Chondrocyte (in vitro differentiated cells): Measurements from ENCODE around the gene PEAK1. TPM values are rescaled to one million over a fixed set of nuclear protein-coding genes. Genes with fewer than 3 reads are reported as not detected.

Experiments
- DNase-seq: peaks from one replicate; pipeline ENCODE4 v3.0.0; 2021; ENCODE audit warnings: mixed read lengths, low spot score
- H3K27ac Mint-ChIP-seq: one replicate; pipeline ENCODE4 v1.8.0; 2021; ENCODE audit warnings: mild to moderate bottlenecking, moderate library complexity, mixed read lengths; ENCODE audit not compliant: unreplicated experiment
- H3K27me3 Mint-ChIP-seq: 2 replicates; pipeline ENCODE4 v1.8.0; 2021; ENCODE audit warnings: low read depth, mixed read lengths
- H3K36me3 Mint-ChIP-seq: 2 replicates; pipeline ENCODE4 v1.8.0; 2021; ENCODE audit warnings: low read depth, mixed read lengths
- H3K4me1 Mint-ChIP-seq: 2 replicates; pipeline ENCODE4 v1.8.0; 2021; ENCODE audit warnings: low read depth, mild to moderate bottlenecking, mixed read lengths
- H3K4me3 Mint-ChIP-seq: one replicate; pipeline ENCODE4 v1.8.0; 2021; ENCODE audit warnings: mild to moderate bottlenecking, moderate library complexity, mixed read lengths; ENCODE audit not compliant: unreplicated experiment
- H3K9me3 Mint-ChIP-seq: 2 replicates; pipeline ENCODE4 v1.8.0; 2021; ENCODE audit warnings: low read depth, mixed read lengths
- total RNA-seq: library from RNA; stranded (reverse); gene quantifications from 3 replicates; pipeline ENCODE4 v1.2.1, GENCODE V29; 2021
- TF ChIP-seq, protein P1 (sequence below): fragments of 200-600 bp; sonication (generic); IDR thresholded peaks from 2 replicates; pipeline ENCODE4 v1.5.0; 2021; ENCODE audit warnings: antibody characterized with exemption, mild to moderate bottlenecking, moderate library complexity

Gene PEAK1
- total RNA-seq, 1 donor from 2014 or later: 143 TPM

DNA sequence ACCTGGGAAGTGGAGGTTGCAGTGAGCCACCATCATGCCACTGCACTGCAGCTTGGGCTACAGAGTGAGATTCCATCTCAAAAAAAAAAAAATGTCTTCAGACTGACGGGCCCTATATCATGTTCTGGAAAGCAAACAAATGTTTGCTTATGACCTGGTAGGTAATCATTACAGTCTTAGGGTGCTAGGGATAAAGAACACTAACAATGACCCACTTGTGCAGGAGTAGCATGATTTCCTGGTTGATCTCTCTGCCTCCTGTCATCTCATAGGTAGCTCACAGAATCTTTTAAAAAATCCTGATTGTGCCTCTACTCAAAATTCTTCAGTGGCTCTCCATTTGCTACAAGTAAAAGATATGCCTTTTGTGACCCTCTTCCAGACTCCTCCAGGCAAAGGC is 274.5 kb downstream of the PEAK1 start:
- peaks cover 14% of the 10 kb centered on the region for H3K36me3 Mint-ChIP-seq
- peaks cover 10% of the 10 kb centered on the region for H3K9me3 Mint-ChIP-seq
- H3K27ac Mint-ChIP-seq: peak overlapping the region; percentile 95
- no peak for DNase-seq
- H3K4me3 Mint-ChIP-seq: no peak overlapping the region
- TF ChIP-seq, protein P1, sequence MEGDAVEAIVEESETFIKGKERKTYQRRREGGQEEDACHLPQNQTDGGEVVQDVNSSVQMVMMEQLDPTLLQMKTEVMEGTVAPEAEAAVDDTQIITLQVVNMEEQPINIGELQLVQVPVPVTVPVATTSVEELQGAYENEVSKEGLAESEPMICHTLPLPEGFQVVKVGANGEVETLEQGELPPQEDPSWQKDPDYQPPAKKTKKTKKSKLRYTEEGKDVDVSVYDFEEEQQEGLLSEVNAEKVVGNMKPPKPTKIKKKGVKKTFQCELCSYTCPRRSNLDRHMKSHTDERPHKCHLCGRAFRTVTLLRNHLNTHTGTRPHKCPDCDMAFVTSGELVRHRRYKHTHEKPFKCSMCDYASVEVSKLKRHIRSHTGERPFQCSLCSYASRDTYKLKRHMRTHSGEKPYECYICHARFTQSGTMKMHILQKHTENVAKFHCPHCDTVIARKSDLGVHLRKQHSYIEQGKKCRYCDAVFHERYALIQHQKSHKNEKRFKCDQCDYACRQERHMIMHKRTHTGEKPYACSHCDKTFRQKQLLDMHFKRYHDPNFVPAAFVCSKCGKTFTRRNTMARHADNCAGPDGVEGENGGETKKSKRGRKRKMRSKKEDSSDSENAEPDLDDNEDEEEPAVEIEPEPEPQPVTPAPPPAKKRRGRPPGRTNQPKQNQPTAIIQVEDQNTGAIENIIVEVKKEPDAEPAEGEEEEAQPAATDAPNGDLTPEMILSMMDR: no peak
- H3K27me3 Mint-ChIP-seq: no peaks in the 10 kb centered on the region
- peaks cover 63% of the 10 kb centered on the region for H3K4me1 Mint-ChIP-seq

DNA sequence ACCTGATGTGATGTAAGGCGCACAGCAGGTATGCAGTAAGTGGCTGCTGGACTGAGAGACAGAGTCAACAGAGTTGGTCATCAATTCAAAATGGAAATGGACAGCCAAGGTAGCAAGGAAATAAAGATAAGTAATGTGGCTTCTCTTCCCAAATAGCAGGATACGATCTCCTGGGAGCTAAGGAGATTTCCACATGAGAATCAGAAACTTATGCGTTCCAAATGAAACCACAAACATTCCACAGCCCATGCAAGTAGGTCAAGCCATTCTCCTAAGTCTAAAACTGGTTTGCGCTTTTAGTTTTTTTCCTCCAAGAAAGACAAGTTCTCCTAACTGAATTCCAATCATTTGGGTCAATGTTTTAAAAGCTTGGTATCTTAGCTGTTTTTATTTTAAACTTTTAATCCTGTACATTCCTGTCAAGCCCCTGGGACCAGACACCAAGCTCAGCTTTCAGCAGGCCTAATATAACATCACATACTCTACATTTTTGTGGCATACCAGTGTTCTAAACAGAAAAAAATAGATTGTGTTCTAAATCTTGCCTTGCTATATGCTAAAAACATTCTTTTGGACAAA is 275.3 kb downstream of the PEAK1 start:
- peaks cover 17% of the 10 kb centered on the region for H3K36me3 Mint-ChIP-seq
- DNase-seq: no peak
- peaks cover 63% of the 10 kb centered on the region for H3K4me1 Mint-ChIP-seq
- H3K27me3 Mint-ChIP-seq: no peaks in the 10 kb centered on the region
- H3K27ac Mint-ChIP-seq: peak overlapping the region; percentile 95
- no peak overlapping the region for H3K4me3 Mint-ChIP-seq
- H3K9me3 Mint-ChIP-seq: peaks cover 14% of the 10 kb centered on the region
- TF ChIP-seq, protein P1: no peak

DNA sequence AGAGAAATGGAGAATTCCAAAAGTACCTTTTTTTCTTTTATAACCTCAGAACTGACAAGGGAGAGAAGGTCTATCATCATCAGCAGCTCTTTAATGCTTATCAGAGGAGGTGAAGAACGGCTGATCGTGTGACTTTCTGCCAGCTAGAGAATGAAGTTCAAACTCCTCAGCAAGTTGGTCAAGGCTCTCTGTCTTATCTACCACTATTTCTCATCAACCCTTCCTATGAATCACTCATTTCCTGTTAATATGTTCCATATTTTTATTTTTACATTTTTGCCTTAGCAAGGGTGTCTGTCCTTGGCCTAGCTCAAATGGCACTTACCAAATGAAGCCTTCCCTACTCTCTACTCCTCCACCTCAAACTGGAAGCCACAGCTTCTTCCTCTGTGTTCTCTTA is 275.9 kb downstream of the PEAK1 start:
- H3K9me3 Mint-ChIP-seq: peaks cover 16% of the 10 kb centered on the region
- TF ChIP-seq, protein P1: no peak
- H3K27me3 Mint-ChIP-seq: no peaks in the 10 kb centered on the region
- peaks cover 17% of the 10 kb centered on the region for H3K36me3 Mint-ChIP-seq
- H3K4me3 Mint-ChIP-seq: no peak overlapping the region
- no peak for DNase-seq
- H3K4me1 Mint-ChIP-seq: peaks cover 63% of the 10 kb centered on the region
- H3K27ac Mint-ChIP-seq: peak overlapping the region; percentile 95

DNA sequence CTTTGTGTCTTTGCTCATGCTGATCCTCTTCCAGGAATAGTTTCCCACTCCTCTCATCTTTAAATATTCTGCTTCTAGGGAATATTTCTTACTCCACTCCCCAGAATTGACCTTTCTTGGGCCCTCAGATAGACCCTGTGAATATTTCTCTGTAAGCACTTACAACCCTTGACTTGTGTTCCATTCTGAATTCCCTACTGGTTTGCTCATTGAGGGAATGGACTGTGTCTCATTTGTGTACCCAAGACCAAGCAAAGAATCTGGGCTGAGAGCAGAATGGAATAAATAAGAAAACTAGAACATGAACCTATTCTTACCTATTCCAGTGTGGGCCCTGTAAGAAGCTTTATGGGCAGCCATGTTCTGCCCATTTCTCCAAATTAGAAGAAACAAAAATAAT is 276.3 kb downstream of the PEAK1 start:
- H3K9me3 Mint-ChIP-seq: peaks cover 18% of the 10 kb centered on the region
- H3K4me1 Mint-ChIP-seq: peaks cover 63% of the 10 kb centered on the region
- peak overlapping the region; percentile 95 for H3K27ac Mint-ChIP-seq
- no peak for DNase-seq
- H3K36me3 Mint-ChIP-seq: peaks cover 20% of the 10 kb centered on the region
- H3K4me3 Mint-ChIP-seq: no peak overlapping the region
- TF ChIP-seq, protein P1: no peak
- no peaks in the 10 kb centered on the region for H3K27me3 Mint-ChIP-seq

DNA sequence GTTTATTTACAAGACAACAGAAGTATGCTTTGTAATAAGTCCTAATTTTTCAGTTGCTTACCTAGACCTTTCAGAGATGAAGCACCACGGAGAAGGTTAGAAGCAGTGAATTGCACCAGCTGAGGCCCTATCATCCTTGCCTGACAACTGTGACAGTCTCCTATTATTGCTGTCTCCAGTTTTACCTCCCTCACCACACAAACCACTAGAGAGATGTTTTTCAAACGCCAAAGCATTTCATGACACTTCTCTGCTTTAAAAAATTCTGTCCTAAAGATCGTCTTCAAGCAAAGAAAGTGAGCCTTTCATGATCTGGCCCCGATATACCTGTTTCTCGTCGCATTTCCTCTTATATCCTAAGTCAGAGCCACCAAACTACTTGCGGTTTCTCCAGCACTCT is 276.7 kb downstream of the PEAK1 start:
- no peak overlapping the region for H3K4me3 Mint-ChIP-seq
- peaks cover 60% of the 10 kb centered on the region for H3K4me1 Mint-ChIP-seq
- H3K9me3 Mint-ChIP-seq: peaks cover 18% of the 10 kb centered on the region
- DNase-seq: no peak
- H3K36me3 Mint-ChIP-seq: peaks cover 20% of the 10 kb centered on the region
- H3K27me3 Mint-ChIP-seq: no peaks in the 10 kb centered on the region
- TF ChIP-seq, protein P1: no peak
- peak overlapping the region; percentile 95 for H3K27ac Mint-ChIP-seq
